NT2/D1 (cell line): ENCODE results near the gene COP1.

ENCODE experiments used
- YY1 ChIP-seq: IDR thresholded peaks from 2 replicates; pipeline ENCODE4 v1.6.1; 2011; ENCODE audit not compliant: insufficient read length, insufficient read depth
- ZNF274 ChIP-seq: IDR thresholded peaks from 2 replicates; pipeline ENCODE4 v1.6.1; 2011; ENCODE audit warnings: mild to moderate bottlenecking, low read depth, low read length

DNA sequence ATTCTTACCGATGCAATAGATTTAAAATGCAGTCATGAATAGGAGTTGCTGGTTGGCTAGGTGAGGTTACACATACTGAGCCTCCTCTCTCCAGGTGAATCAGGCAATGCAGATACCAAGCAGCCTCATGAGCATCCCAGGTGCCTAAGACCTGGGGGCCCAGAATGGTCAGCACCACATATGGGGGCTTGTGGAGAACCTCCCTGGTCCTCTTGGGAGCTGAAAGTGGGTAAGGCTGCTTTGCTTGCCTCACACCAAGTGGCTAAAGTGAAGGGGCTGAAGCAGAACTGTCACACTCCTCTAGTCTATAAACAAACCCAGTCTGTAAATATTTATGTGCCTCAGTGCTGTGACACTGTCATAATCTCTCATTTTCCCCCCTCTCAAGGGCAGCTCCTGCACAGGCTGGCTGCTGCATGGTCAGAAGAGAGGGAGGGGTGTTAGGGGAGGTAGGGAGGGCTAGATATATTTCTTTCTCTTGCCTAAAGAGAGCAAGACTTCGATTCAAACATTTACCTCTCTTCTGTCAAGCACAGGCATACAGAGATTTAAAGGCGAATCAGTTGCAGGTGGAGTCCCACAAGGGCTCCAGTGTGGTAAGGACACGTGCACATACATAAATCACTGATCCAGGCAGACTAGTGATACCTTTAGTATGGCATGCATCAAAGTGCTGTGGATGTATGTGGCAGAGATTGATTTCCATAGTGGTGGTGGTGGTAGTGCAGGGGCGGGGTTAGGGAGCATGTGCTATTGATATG, 305.8 kb downstream of the COP1 start:
- no peak for TF ChIP-seq YY1
- no peak for TF ChIP-seq ZNF274
